ENCODE measurements around the gene GLE1.

Gene GLE1

DNA sequence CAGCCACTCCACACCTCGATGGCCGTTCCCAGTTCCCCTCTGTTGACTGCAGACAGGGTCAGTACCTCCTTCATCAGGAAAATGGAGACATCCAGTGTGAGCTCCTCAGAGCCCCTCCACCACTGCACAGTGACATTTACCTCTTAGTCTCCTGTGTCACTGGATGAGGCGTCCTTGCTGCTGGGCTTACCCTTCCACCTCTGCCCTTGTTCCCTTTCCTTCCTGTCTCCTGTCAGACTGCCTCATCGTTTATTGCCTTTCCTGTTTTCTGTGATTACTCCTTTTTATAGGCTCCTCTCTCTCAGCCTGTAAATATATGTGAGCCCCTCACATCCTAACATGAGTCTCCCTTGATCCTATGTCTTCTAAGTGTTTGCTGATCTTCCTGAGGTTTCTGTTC is 24.7 kb downstream of the GLE1 start:
- Histone ChIP-seq H2BK5ac (ENCODE audit: low read length) (no peak overlapping the region), H3K4me2 (ENCODE audit: low read length) (no peak overlapping the region), H4K8ac (ENCODE audit: low read depth, low read length) (no peak overlapping the region), H3K27ac (ENCODE audit: low read depth, low read length) (no peak overlapping the region), H3K79me1 (ENCODE audit: low read length) (no peaks in the 10 kb centered on the region), H3K56ac (ENCODE audit: low read length) (no peak overlapping the region), H2AK5ac (ENCODE audit: low read length) (no peak overlapping the region), H3K79me2 (ENCODE audit: control insufficient read depth, insufficient read depth, low read length) (no peaks in the 10 kb centered on the region), H3K36me3 (ENCODE audit: control insufficient read depth, insufficient read depth, low read length) (peaks cover 1% of the 10 kb centered on the region), H4K5ac (ENCODE audit: low read length) (no peak overlapping the region), H3K4ac (ENCODE audit: low read depth, low read length) (no peak overlapping the region), H3K23ac (ENCODE audit: low read length) (no peak overlapping the region), H3K27me3 (ENCODE audit: insufficient read depth, low read length, poor library complexity) (no peaks in the 10 kb centered on the region), H3K9ac (ENCODE audit: low read length) (no peak overlapping the region), H3K4me1 (ENCODE audit: control insufficient read depth, low read depth, low read length) (no peaks in the 10 kb centered on the region), H2BK15ac (replicated peaks; ENCODE audit: low read depth) (no peak overlapping the region), H3K18ac (ENCODE audit: low read length) (no peak overlapping the region), H2BK120ac (ENCODE audit: low read depth, low read length) (no peak overlapping the region), H3K4me3 (ENCODE audit: low read length) (no peak overlapping the region)
- no CpG with 5 or more reads among the region's 4 CpGs for whole genome bisulfite sequencing (ENCODE audit: extremely low coverage, insufficient coverage, low lambda C conversion rate)
- no peak for DNase-seq

DNA sequence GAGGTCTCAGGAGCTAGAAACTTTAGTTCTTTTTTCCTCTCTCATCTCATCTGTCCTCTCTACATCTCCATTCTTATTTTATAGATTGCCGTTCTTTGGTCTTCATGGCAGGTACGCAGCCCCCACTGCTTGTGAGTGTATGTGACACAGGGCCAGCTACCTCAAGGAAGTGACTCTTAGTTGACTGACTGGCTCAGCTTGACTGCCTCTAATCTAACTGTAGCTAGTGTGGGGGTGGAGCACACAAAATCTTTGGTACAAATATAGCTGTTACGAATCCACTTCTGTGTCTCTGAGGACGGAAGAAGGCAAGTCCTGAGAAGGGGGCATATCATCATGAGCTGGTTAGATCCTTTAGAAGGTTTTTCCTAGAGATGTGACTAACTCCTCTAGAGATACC is 28.1 kb downstream of the GLE1 start:
- H2AK5ac ChIP-seq (ENCODE audit: low read length), result no peak overlapping the region
- no peak overlapping the region for H3K27ac ChIP-seq (ENCODE audit: low read depth, low read length)
- no peak overlapping the region for H3K4me2 ChIP-seq (ENCODE audit: low read length)
- H3K4ac ChIP-seq (ENCODE audit: low read depth, low read length), result no peak overlapping the region
- H2BK120ac ChIP-seq (ENCODE audit: low read depth, low read length), result no peak overlapping the region
- H4K5ac ChIP-seq (ENCODE audit: low read length), result no peak overlapping the region
- no peaks in the 10 kb centered on the region for H3K27me3 ChIP-seq (ENCODE audit: insufficient read depth, low read length, poor library complexity)
- no peak overlapping the region for H3K18ac ChIP-seq (ENCODE audit: low read length)
- H3K79me1 ChIP-seq (ENCODE audit: low read length), result no peaks in the 10 kb centered on the region
- H3K23ac ChIP-seq (ENCODE audit: low read length), result no peak overlapping the region
- WGBS (ENCODE audit: extremely low coverage, insufficient coverage, low lambda C conversion rate), result no CpG with 5 or more reads among the region's 4 CpGs
- H3K79me2 ChIP-seq (ENCODE audit: control insufficient read depth, insufficient read depth, low read length), result no peaks in the 10 kb centered on the region
- no peak overlapping the region for H2BK15ac ChIP-seq (replicated peaks; ENCODE audit: low read depth)
- H3K4me1 ChIP-seq (ENCODE audit: control insufficient read depth, low read depth, low read length), result no peaks in the 10 kb centered on the region
- H3K36me3 ChIP-seq (ENCODE audit: control insufficient read depth, insufficient read depth, low read length), result no peaks in the 10 kb centered on the region
- H3K9ac ChIP-seq (ENCODE audit: low read length), result no peak overlapping the region
- DNase-seq, result no peak
- no peak overlapping the region for H3K4me3 ChIP-seq (ENCODE audit: low read length)
- H3K56ac ChIP-seq (ENCODE audit: low read length), result no peak overlapping the region
- no peak overlapping the region for H4K8ac ChIP-seq (ENCODE audit: low read depth, low read length)
- no peak overlapping the region for H2BK5ac ChIP-seq (ENCODE audit: low read length)

DNA sequence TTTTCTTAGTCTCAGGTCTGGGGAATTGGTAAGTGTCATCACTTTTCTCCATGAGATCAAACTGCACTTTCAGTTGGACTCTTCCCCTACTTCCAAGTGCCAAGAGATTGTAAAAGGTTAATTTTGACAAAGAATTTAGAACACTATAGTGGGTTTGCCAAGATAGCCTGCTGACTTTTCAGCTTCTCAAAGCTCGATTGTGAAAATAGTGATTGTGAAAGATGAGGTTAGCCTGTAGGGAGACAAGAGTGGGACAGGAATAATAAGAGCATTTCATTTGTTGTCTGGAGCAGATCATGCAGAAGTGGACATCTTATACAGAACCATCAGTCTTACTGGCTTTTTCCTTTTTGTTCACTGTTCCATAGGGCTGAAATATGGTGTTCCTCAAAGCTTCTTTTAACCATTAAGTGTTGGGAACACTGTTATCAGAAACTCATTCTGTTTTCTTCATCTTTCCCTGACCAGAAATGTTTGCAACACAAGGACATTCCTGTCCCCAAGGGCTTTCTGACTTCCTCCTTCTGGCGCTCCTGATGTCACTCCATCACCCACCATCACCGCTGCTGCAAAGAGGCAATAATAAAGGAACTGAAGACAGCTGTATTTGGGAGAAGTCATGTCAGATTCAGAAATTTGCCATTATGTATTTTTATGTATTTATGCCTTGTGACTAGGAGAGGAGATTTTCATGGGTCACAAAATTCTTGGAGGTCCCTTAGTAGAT is 36.3 kb downstream of the GLE1 start:
- Histone ChIP-seq H3K9ac (ENCODE audit: low read length) (no peak overlapping the region), H3K4me1 (ENCODE audit: control insufficient read depth, low read depth, low read length) (no peaks in the 10 kb centered on the region), H3K18ac (ENCODE audit: low read length) (no peak overlapping the region), H3K56ac (ENCODE audit: low read length) (no peak overlapping the region), H2AK5ac (ENCODE audit: low read length) (no peak overlapping the region), H3K4me3 (ENCODE audit: low read length) (no peak overlapping the region), H3K36me3 (ENCODE audit: control insufficient read depth, insufficient read depth, low read length) (peaks cover 4% of the 10 kb centered on the region), H4K8ac (ENCODE audit: low read depth, low read length) (no peak overlapping the region), H2BK15ac (replicated peaks; ENCODE audit: low read depth) (no peak overlapping the region), H3K23ac (ENCODE audit: low read length) (no peak overlapping the region), H3K27ac (ENCODE audit: low read depth, low read length) (no peak overlapping the region), H3K79me1 (ENCODE audit: low read length) (no peaks in the 10 kb centered on the region), H3K4me2 (ENCODE audit: low read length) (no peak overlapping the region), H3K27me3 (ENCODE audit: insufficient read depth, low read length, poor library complexity) (no peaks in the 10 kb centered on the region), H3K79me2 (ENCODE audit: control insufficient read depth, insufficient read depth, low read length) (no peaks in the 10 kb centered on the region), H4K5ac (ENCODE audit: low read length) (no peak overlapping the region), H3K4ac (ENCODE audit: low read depth, low read length) (no peak overlapping the region), H2BK120ac (ENCODE audit: low read depth, low read length) (no peak overlapping the region), H2BK5ac (ENCODE audit: low read length) (no peak overlapping the region)
- DNase-seq, result no peak
- no CpG with 5 or more reads among the region's 3 CpGs for WGBS (ENCODE audit: extremely low coverage, insufficient coverage, low lambda C conversion rate)

DNA sequence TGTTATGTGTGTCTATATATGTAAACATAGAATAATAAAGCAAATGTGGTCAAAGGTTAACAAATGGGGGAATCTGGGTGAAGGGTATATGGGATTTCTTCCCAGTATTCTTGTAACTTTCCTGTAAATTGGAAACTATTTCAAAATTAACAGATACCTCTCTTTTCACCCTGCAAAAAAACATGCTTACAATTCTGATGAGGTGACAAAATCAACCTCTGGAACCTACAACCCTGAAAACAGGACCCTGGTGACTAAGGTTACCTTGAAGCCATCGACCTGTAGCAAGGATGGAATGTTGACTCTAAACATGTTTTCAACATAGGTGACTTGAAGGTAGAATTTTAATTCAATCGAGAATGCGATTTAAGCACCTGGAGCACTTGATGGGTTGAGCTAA is 42.0 kb downstream of the GLE1 start:
- no peak overlapping the region for H2BK120ac ChIP-seq (ENCODE audit: low read depth, low read length)
- no peaks in the 10 kb centered on the region for H3K36me3 ChIP-seq (ENCODE audit: control insufficient read depth, insufficient read depth, low read length)
- no peaks in the 10 kb centered on the region for H3K27me3 ChIP-seq (ENCODE audit: insufficient read depth, low read length, poor library complexity)
- H3K18ac ChIP-seq (ENCODE audit: low read length), result no peak overlapping the region
- H3K79me1 ChIP-seq (ENCODE audit: low read length), result no peaks in the 10 kb centered on the region
- no CpG with 5 or more reads among the region's 3 CpGs for WGBS (ENCODE audit: extremely low coverage, insufficient coverage, low lambda C conversion rate)
- H3K79me2 ChIP-seq (ENCODE audit: control insufficient read depth, insufficient read depth, low read length), result no peaks in the 10 kb centered on the region
- no peak overlapping the region for H4K5ac ChIP-seq (ENCODE audit: low read length)
- no peak overlapping the region for H3K27ac ChIP-seq (ENCODE audit: low read depth, low read length)
- DNase-seq, result no peak
- H3K56ac ChIP-seq (ENCODE audit: low read length), result no peak overlapping the region
- no peak overlapping the region for H3K4ac ChIP-seq (ENCODE audit: low read depth, low read length)
- no peak overlapping the region for H2BK5ac ChIP-seq (ENCODE audit: low read length)
- peaks cover 4% of the 10 kb centered on the region for H3K4me1 ChIP-seq (ENCODE audit: control insufficient read depth, low read depth, low read length)
- H2BK15ac ChIP-seq (replicated peaks; ENCODE audit: low read depth), result no peak overlapping the region
- no peak overlapping the region for H3K9ac ChIP-seq (ENCODE audit: low read length)
- no peak overlapping the region for H3K4me3 ChIP-seq (ENCODE audit: low read length)
- H4K8ac ChIP-seq (ENCODE audit: low read depth, low read length), result no peak overlapping the region
- no peak overlapping the region for H2AK5ac ChIP-seq (ENCODE audit: low read length)
- H3K23ac ChIP-seq (ENCODE audit: low read length), result no peak overlapping the region
- no peak overlapping the region for H3K4me2 ChIP-seq (ENCODE audit: low read length)

DNA sequence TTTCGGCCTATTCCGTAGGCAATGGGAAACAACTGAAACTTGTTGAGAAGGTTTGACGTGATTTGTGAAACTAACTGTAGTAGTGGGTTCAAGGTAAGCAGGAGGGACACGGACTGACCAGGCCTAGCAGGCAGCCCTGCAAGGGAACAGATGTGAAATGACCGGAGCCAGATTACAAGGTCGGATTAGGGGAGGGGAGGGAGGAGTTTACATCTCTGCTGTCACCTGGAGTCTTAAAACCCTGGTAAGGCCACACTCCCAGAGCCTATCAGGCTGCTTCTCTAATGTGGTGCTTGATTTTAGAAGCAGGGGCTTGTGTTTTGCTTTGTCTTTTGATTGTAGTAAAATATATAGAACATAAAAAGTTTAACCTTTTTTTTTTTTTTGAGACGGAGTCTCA is 44.4 kb downstream of the GLE1 start:
- no peak overlapping the region for H3K9ac ChIP-seq (ENCODE audit: low read length)
- no peak overlapping the region for H2BK120ac ChIP-seq (ENCODE audit: low read depth, low read length)
- H2BK5ac ChIP-seq (ENCODE audit: low read length), result no peak overlapping the region
- no peak overlapping the region for H3K4me3 ChIP-seq (ENCODE audit: low read length)
- H3K27me3 ChIP-seq (ENCODE audit: insufficient read depth, low read length, poor library complexity), result no peaks in the 10 kb centered on the region
- H3K23ac ChIP-seq (ENCODE audit: low read length), result no peak overlapping the region
- WGBS (ENCODE audit: extremely low coverage, insufficient coverage, low lambda C conversion rate), result no CpG with 5 or more reads among the region's 7 CpGs
- H3K79me1 ChIP-seq (ENCODE audit: low read length), result no peaks in the 10 kb centered on the region
- peaks cover 4% of the 10 kb centered on the region for H3K4me1 ChIP-seq (ENCODE audit: control insufficient read depth, low read depth, low read length)
- no peak overlapping the region for H4K5ac ChIP-seq (ENCODE audit: low read length)
- peak; percentile 18 for DNase-seq
- H3K79me2 ChIP-seq (ENCODE audit: control insufficient read depth, insufficient read depth, low read length), result peaks cover 11% of the 10 kb centered on the region
- H3K4ac ChIP-seq (ENCODE audit: low read depth, low read length), result no peak overlapping the region
- H3K56ac ChIP-seq (ENCODE audit: low read length), result no peak overlapping the region
- no peak overlapping the region for H3K4me2 ChIP-seq (ENCODE audit: low read length)
- no peak overlapping the region for H2BK15ac ChIP-seq (replicated peaks; ENCODE audit: low read depth)
- H2AK5ac ChIP-seq (ENCODE audit: low read length), result no peak overlapping the region
- no peak overlapping the region for H3K18ac ChIP-seq (ENCODE audit: low read length)
- no peaks in the 10 kb centered on the region for H3K36me3 ChIP-seq (ENCODE audit: control insufficient read depth, insufficient read depth, low read length)
- no peak overlapping the region for H4K8ac ChIP-seq (ENCODE audit: low read depth, low read length)
- H3K27ac ChIP-seq (ENCODE audit: low read depth, low read length), result no peak overlapping the region

DNA sequence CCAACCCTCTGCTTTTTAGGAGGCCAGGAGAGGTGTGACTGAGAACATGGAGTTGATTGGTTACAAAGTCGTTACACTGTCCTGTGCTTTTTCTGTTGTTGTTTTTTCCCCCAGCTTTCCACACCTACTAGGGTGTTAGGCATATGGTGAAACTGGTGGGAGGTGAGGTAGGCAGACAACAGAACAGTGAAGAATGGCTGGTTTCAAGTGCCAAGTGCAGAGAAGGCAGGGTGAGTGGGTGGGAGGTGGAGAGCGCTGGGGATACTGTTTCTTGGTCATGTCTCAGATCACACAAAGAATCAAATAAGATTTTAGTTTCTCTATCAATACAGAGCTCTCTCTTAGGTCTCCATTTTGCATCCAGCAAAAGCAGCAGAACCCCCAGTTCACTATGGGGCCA is 45.7 kb downstream of the GLE1 start:
- Histone ChIP-seq H3K4me2 (ENCODE audit: low read length) (no peak overlapping the region), H2BK15ac (replicated peaks; ENCODE audit: low read depth) (no peak overlapping the region), H3K9ac (ENCODE audit: low read length) (no peak overlapping the region), H3K18ac (ENCODE audit: low read length) (no peak overlapping the region), H3K56ac (ENCODE audit: low read length) (peak overlapping the region; percentile 45), H2BK5ac (ENCODE audit: low read length) (no peak overlapping the region), H2BK120ac (ENCODE audit: low read depth, low read length) (no peak overlapping the region), H3K36me3 (ENCODE audit: control insufficient read depth, insufficient read depth, low read length) (no peaks in the 10 kb centered on the region), H3K23ac (ENCODE audit: low read length) (no peak overlapping the region), H3K4me1 (ENCODE audit: control insufficient read depth, low read depth, low read length) (peaks cover 13% of the 10 kb centered on the region), H3K79me1 (ENCODE audit: low read length) (peaks cover 2% of the 10 kb centered on the region), H4K8ac (ENCODE audit: low read depth, low read length) (no peak overlapping the region), H3K27me3 (ENCODE audit: insufficient read depth, low read length, poor library complexity) (no peaks in the 10 kb centered on the region), H4K5ac (ENCODE audit: low read length) (no peak overlapping the region), H2AK5ac (ENCODE audit: low read length) (no peak overlapping the region), H3K4ac (ENCODE audit: low read depth, low read length) (no peak overlapping the region), H3K79me2 (ENCODE audit: control insufficient read depth, insufficient read depth, low read length) (peaks cover 23% of the 10 kb centered on the region), H3K4me3 (ENCODE audit: low read length) (no peak overlapping the region), H3K27ac (ENCODE audit: low read depth, low read length) (no peak overlapping the region)
- WGBS (ENCODE audit: extremely low coverage, insufficient coverage, low lambda C conversion rate), result no CpG with 5 or more reads among the region's 2 CpGs
- peak; percentile 70 for DNase-seq
